GM12801 (cell line): ENCODE measurements around the gene IGSF9B.

Experiments used
- TF ChIP-seq, protein P1 (sequence below): IDR thresholded peaks from one replicate; pipeline ENCODE4 v1.5.1; 2011; ENCODE audit warnings: control low read depth; ENCODE audit not compliant: insufficient read length; ENCODE audit errors: extremely low read depth

The IGSF9B gene

GRCh38 chr11:133904818-133905515, 51.8 kb downstream of the IGSF9B start:
- TF ChIP-seq, protein P1, sequence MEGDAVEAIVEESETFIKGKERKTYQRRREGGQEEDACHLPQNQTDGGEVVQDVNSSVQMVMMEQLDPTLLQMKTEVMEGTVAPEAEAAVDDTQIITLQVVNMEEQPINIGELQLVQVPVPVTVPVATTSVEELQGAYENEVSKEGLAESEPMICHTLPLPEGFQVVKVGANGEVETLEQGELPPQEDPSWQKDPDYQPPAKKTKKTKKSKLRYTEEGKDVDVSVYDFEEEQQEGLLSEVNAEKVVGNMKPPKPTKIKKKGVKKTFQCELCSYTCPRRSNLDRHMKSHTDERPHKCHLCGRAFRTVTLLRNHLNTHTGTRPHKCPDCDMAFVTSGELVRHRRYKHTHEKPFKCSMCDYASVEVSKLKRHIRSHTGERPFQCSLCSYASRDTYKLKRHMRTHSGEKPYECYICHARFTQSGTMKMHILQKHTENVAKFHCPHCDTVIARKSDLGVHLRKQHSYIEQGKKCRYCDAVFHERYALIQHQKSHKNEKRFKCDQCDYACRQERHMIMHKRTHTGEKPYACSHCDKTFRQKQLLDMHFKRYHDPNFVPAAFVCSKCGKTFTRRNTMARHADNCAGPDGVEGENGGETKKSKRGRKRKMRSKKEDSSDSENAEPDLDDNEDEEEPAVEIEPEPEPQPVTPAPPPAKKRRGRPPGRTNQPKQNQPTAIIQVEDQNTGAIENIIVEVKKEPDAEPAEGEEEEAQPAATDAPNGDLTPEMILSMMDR, result no peak

DNA sequence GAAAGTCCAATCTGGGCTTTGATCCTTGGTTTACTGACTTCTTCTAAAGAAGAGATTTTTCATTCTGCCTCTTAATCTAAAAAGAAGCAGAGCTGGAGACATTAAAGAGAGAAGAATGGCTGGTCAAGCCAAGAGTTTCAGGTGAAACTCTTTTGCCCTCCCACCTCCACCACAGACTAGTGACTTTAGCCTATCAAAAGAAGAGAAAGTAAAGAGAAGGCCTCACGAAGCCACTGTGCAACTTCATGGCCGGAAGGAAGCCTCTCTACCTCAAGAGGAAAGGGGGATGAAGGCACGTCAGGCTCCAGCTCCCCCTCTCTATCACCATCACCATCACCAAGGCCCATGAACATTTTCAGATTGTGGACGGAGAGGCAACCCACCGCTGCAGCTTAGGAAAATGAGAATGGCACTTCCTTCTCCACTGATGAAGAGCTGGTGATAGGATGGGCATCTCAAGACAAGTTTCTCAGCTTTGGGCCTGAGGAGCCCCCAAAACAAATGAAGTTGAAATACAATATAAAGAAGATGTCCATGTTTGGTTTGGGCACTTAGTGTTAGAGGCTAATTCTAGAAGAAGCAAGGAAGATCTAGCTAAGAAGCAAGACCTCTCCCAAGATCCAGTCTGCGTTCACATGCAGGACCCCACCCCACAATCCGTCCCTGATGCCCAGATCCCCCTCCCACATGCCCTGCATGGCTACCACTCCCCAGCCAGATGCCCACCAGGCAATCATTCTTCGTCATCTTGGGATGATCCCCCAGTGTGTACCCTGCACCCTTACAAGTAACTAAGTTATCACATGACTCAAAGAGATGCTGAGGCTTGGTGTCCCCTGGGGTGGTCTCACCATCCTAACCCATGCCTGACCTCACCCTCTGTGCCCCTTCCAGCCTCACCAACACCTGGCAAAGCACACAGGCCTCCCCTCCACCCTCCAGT, 52.6 kb downstream of the IGSF9B start:
- TF ChIP-seq, protein P1, result no peak

DNA sequence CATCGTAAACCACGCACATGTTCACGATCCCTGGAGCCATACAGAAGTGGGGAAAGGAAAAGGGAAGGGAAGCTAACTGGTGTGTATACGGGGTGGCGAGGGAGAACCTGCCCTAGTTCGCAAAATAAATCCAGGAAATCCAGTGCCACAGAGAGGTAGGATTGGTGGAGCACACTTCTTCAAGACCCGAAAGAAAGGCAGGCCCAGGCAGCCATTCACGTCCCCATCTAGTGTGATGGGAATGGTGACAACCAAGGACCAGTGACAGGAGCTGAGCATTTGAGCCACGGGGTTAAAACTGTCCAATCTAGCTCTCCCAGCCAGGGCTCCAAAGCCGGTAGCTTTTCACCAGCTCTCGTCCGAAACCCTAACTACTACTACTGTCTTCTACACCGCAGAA, 53.7 kb downstream of the IGSF9B start:
- TF ChIP-seq, protein P1, result no peak

GRCh38 chr11:133902506-133902905, 54.3 kb downstream of the IGSF9B start:
- TF ChIP-seq, protein P1, result no peak

DNA sequence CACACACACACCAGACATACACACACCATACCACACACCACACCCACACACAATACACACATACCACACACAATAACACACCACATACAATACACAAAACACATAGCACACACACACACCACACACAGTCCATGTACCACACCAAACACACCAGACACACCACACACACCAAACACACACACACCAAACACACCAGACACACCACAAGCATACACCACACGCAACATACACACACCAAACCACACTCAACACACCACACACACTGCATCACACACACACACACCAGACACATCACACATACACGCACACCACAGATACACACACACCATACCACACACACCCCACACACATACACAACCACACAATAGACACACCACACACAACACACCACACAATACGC, 54.8 kb downstream of the IGSF9B start:
- TF ChIP-seq, protein P1, result no peak

DNA sequence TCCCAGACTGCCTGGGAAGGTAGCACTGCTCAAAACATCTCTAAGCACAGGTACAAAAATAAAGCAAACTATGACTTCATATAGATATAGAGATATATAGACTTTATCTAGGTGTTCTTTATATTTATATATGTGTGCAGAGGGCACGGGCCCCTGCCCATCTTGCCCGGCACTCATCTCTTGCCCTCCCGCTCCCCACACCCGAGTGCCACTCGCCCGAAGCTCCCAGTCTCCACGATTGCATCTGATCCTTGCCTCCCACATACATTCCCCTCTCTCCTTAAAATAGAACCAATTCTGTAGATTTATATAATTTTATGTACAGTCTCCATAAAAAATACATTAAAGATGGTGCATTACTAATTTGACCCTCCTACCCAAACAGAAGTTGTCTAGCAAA, 55.5 kb downstream of the IGSF9B start:
- TF ChIP-seq, protein P1, result no peak

DNA sequence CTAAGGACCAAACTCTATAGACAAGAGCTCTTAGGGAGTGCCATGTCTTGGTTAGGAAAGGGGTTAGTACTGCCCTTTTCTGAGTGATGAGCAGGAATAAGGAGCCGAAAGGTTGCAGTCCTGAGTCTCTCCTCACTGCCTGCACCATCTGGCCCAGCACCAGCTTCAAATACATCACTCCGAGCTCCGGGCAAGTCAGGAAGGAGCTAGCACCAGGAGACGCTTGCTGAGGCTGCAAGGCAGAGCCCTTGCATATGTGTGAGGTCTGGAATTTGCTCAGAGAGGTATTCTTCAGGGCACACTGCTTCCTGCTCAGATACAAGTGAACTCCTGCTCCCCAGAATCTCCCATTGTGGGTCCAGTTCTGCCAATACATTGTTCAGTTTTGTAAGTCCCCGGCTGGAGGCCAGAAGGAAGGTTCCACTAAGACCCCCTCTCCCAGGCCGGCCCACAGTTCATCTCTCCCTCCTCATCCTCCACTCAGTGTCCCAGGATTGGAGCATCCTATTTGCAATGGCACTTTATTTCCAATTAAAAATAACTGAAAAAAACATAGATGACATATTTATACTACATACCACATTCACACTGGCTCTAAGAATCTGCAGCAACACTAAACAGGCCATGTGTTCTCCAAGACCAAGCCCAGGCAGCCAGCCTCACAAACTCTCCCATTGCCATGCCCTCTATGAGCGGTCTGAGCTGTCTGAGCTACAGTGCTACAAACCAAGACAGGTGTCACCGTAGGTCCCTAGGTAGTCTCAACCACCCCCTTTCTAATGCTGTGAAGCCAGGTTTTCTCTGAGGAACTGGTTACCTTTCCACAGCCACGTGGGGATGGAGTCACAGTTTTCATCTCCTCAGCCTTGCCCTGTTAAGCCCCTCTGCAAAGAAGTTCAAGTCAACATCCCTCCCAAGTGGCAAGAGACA, 56.3 kb downstream of the IGSF9B start:
- TF ChIP-seq, protein P1, result no peak
